H1 (cell line): ENCODE measurements around the gene ENTPD5. TPM values are rescaled to one million over a fixed set of nuclear protein-coding genes. Genes with fewer than 3 reads are reported as not detected.

ENCODE experiments used
- CTCF ChIA-PET: fragments of 300-600 bp; sonication (Branson Sonifier 250); formaldehyde crosslinking; loops from one replicate; lab custom pipeline; 2021; ENCODE audit not compliant: partially characterized antibody; lab: Charles Lee
- POLR2A ChIA-PET: fragments of 300-600 bp; sonication (Branson Sonifier 250); formaldehyde crosslinking; loops from one replicate; lab custom pipeline; 2021; ENCODE audit warnings: inconsistent platforms; ENCODE audit not compliant: partially characterized antibody; lab: Charles Lee
- DNase-seq, 2 experiments: peaks; one replicate each; pipeline versions ENCODE4 v3.0.0 to v3.0.0-alpha.2; 2010 to 2022; ENCODE audit warnings: low spot score in 2 of 2, low read depth in 1 of 2, mixed read lengths in 1 of 2
- FAIRE-seq: peaks from 2 replicates; lab custom pipeline; 2011; peaks lifted over from hg19 to GRCh38; lab: Jason Lieb, UNC
- H2AFZ ChIP-seq: 2 replicates; pipeline ENCODE4 v1.8.1; 2012; ENCODE audit warnings: low read length, inconsistent platforms
- H2AK5ac ChIP-seq: 2 replicates; pipeline ENCODE4 v1.6.1; 2013; ENCODE audit warnings: low read depth, low read length
- H2BK120ac ChIP-seq: replicated peaks from 2 replicates; pipeline ENCODE3; 2013; ENCODE audit warnings: low read depth, low read length, inconsistent platforms
- H2BK12ac ChIP-seq: 2 replicates; pipeline ENCODE4 v1.6.1; 2013; ENCODE audit warnings: low read depth, low read length
- H2BK15ac ChIP-seq: 2 replicates; pipeline ENCODE4 v1.6.1; 2013; ENCODE audit warnings: low read length
- H2BK20ac ChIP-seq: 2 replicates; pipeline ENCODE4 v1.6.1; 2013; ENCODE audit warnings: low read length
- H2BK5ac ChIP-seq: 2 replicates; pipeline ENCODE4 v1.6.1; 2013; ENCODE audit warnings: low read depth, low read length
- H3K14ac ChIP-seq: 2 replicates; pipeline ENCODE4 v1.6.1; 2013; ENCODE audit warnings: inconsistent platforms; ENCODE audit not compliant: insufficient read length
- H3K18ac ChIP-seq: 2 replicates; pipeline ENCODE4 v1.6.1; 2013; ENCODE audit warnings: low read length; ENCODE audit errors: extremely low read depth
- H3K23ac ChIP-seq: 2 replicates; pipeline ENCODE4 v1.6.1; 2013; ENCODE audit warnings: inconsistent platforms; ENCODE audit not compliant: insufficient read length
- H3K23me2 ChIP-seq: 2 replicates; pipeline ENCODE4 v1.6.1; 2013; ENCODE audit warnings: low read depth, low read length
- H3K27ac ChIP-seq: 2 replicates; pipeline ENCODE4 v1.6.1; 2011; ENCODE audit warnings: low read depth, low read length, inconsistent platforms
- H3K27me3 ChIP-seq, 4 experiments: replicated peaks in 1 of 4; 1 replicate in 1 of 4; 2 replicates in 3 of 4; pipeline versions ENCODE4 v1.6.1 to v1.8.1; 2011 to 2013; ENCODE audit warnings: low read length in 3 of 4, mild to moderate bottlenecking in 3 of 4, inconsistent platforms in 2 of 4, mixed read lengths in 2 of 4, moderate library complexity in 1 of 4; ENCODE audit not compliant: control insufficient read depth in 3 of 4, insufficient read depth in 3 of 4; ENCODE audit errors: extremely low read depth in 1 of 4
- H3K36me3 ChIP-seq, 4 experiments: 2 replicates each; pipeline versions ENCODE4 v1.6.1 to v1.8.1; 2011 to 2013; ENCODE audit warnings: mild to moderate bottlenecking in 4 of 4, low read length in 3 of 4, moderate library complexity in 2 of 4, control low read depth in 1 of 4, inconsistent platforms in 1 of 4; ENCODE audit not compliant: insufficient read depth in 4 of 4, control insufficient read depth in 2 of 4
- H3K4ac ChIP-seq: replicated peaks from 2 replicates; pipeline ENCODE3; 2013; ENCODE audit warnings: low read length, low read depth, mixed read lengths, inconsistent platforms; ENCODE audit not compliant: insufficient read length
- H3K4me1 ChIP-seq, 4 experiments: replicated peaks in 1 of 4; 1 replicate in 1 of 4; 2 replicates in 3 of 4; pipeline versions ENCODE4 v1.6.1 to v1.8.1; 2011 to 2013; ENCODE audit warnings: low read length in 3 of 4, inconsistent platforms in 2 of 4, mixed read lengths in 1 of 4; ENCODE audit not compliant: insufficient read depth in 4 of 4, control insufficient read depth in 3 of 4
- H3K4me2 ChIP-seq, 2 experiments: 2 replicates each; pipeline versions ENCODE4 v1.6.1 to v1.8.1; 2011 to 2013; ENCODE audit warnings: low read depth in 2 of 2, low read length in 2 of 2, control low read depth in 1 of 2, inconsistent platforms in 1 of 2, mild to moderate bottlenecking in 1 of 2; ENCODE audit not compliant: insufficient read depth in 1 of 2
- H3K4me3 ChIP-seq, 4 experiments: fragments of 200-600, 300-600 bp in 1 of 4; sonication (generic), shearing (Covaris generic), sonication (Bioruptor Twin) in 1 of 4; 2 replicates each; pipeline versions ENCODE4 v1.5.1 to v1.8.1; 2011 to 2016; ENCODE audit warnings: low read length in 4 of 4, low read depth in 3 of 4, control low read depth in 2 of 4, inconsistent platforms in 2 of 4, mild to moderate bottlenecking in 2 of 4, mixed read lengths in 1 of 4, moderate library complexity in 1 of 4; ENCODE audit not compliant: insufficient read depth in 2 of 4; ENCODE audit errors: extremely low read depth in 1 of 4
- H3K56ac ChIP-seq: replicated peaks from 2 replicates; pipeline ENCODE3; 2013; ENCODE audit warnings: low read depth, mild to moderate bottlenecking, mixed read lengths, low read length, inconsistent platforms; ENCODE audit not compliant: insufficient read length
- H3K79me1 ChIP-seq: 2 replicates; pipeline ENCODE4 v1.6.1; 2013; ENCODE audit warnings: low read depth, low read length, control low read depth
- H3K79me2 ChIP-seq, 2 experiments: 2 replicates each; pipeline versions ENCODE4 v1.6.1 to v1.8.1; 2012 to 2013; ENCODE audit warnings: low read length in 2 of 2, mild to moderate bottlenecking in 2 of 2, inconsistent platforms in 1 of 2; ENCODE audit not compliant: insufficient read depth in 2 of 2, control insufficient read depth in 1 of 2
- H3K9ac ChIP-seq, 4 experiments: replicated peaks in 1 of 4; 1 replicate in 1 of 4; 2 replicates in 3 of 4; pipeline versions ENCODE4 v1.6.1 to v1.8.1; 2011 to 2013; ENCODE audit warnings: low read depth in 3 of 4, low read length in 3 of 4, control low read depth in 2 of 4, mild to moderate bottlenecking in 2 of 4, moderate library complexity in 2 of 4, inconsistent platforms in 1 of 4; ENCODE audit errors: extremely low read depth in 1 of 4
- H3K9me3 ChIP-seq, 2 experiments: 2 replicates each; pipeline versions ENCODE4 v1.6.1 to v1.8.1; 2012 to 2013; ENCODE audit warnings: mild to moderate bottlenecking in 2 of 2, moderate library complexity in 2 of 2, control low read depth in 1 of 2, inconsistent platforms in 1 of 2, low read depth in 1 of 2, low read length in 1 of 2, mixed read lengths in 1 of 2; ENCODE audit not compliant: insufficient read depth in 2 of 2
- H4K20me1 ChIP-seq, 2 experiments: replicated peaks in 1 of 2; 2 replicates each; pipeline versions ENCODE3 to v1.8.1; 2011 to 2013; ENCODE audit warnings: inconsistent platforms in 2 of 2, low read length in 2 of 2, mild to moderate bottlenecking in 1 of 2; ENCODE audit not compliant: insufficient read depth in 2 of 2, control insufficient read depth in 1 of 2
- H4K5ac ChIP-seq: 2 replicates; pipeline ENCODE4 v1.6.1; 2013; ENCODE audit warnings: low read length, low read depth, mixed read lengths, inconsistent platforms; ENCODE audit not compliant: insufficient read length
- H4K8ac ChIP-seq: 2 replicates; pipeline ENCODE4 v1.8.0; 2013; ENCODE audit warnings: mild to moderate bottlenecking, moderate library complexity, low read length, inconsistent platforms; ENCODE audit not compliant: insufficient read depth; ENCODE audit errors: extremely low read depth
- H4K91ac ChIP-seq: replicated peaks from 2 replicates; pipeline ENCODE3; 2013; ENCODE audit warnings: low read length, mixed read lengths, inconsistent platforms; ENCODE audit not compliant: insufficient read length
- HDAC2 ChIP-seq, 2 experiments: fragments of 300-600 bp in 1 of 2; sonication (generic) in 1 of 2; IDR thresholded peaks; 2 replicates each; pipeline ENCODE4 v1.6.1; 2011 to 2012; ENCODE audit warnings: low read depth in 2 of 2, low read length in 2 of 2, mild to moderate bottlenecking in 2 of 2, moderate library complexity in 2 of 2, borderline replicate concordance in 1 of 2, inconsistent platforms in 1 of 2
- KDM4A ChIP-seq: IDR thresholded peaks from one replicate; pipeline ENCODE4 v1.7.1; 2012; ENCODE audit warnings: low read depth, mild to moderate bottlenecking, moderate library complexity, low read length, inconsistent platforms; ENCODE audit not compliant: severe bottlenecking
- RXRA ChIP-seq: IDR thresholded peaks from 2 replicates; pipeline ENCODE4 v1.6.1; 2011; ENCODE audit warnings: low read depth, mild to moderate bottlenecking, low read length, moderate library complexity; ENCODE audit not compliant: insufficient read depth
- SIX5 ChIP-seq: IDR thresholded peaks from 2 replicates; pipeline ENCODE4 v1.6.1; 2011; ENCODE audit warnings: mild to moderate bottlenecking, low read depth, low read length
- WGBS, 2 experiments: shearing (Covaris generic) in 1 of 2; methylation state at CpG; one replicate each; pipeline versions ENCODE4 v1.1.6 to v1.1.7; 2013 to 2015; ENCODE audit warnings: low lambda C conversion rate in 2 of 2, mixed read lengths in 2 of 2, inconsistent platforms in 1 of 2, low coverage in 1 of 2, missing lambda C conversion rate in 1 of 2; ENCODE audit not compliant: insufficient replicate concordance in 2 of 2, insufficient coverage in 1 of 2, insufficient read length in 1 of 2; ENCODE audit errors: extremely low coverage in 1 of 2, missing lambda C conversion rate in 1 of 2; 5-methylcytosine and 5-hydroxymethylcytosine counted together
- polyA plus RNA-seq, 7 experiments: library from polyadenylated mRNA; depleted of rRNA in 3 of 7; stranded (reverse) in 5 of 7; unstranded in 2 of 7; fragments of >200 nt in 5 of 7; fragments of 200-250 nt in 2 of 7; gene quantifications; 1 replicate in 5 of 7; 2 replicates in 1 of 7; 4 replicates in 1 of 7; pipeline versions ENCODE4 v1.2.1 to v1.2.3, GENCODE V29; 2011 to 2013; ENCODE audit warnings: missing spikeins in 2 of 7, mixed read lengths in 2 of 7
- total RNA-seq: library from RNA; stranded (reverse); fragmentation: NEBNext Ultra II Directional; extraction: Animal tissue kit (Norgen Biotek cat#: 25700); gene quantifications from 2 replicates; pipeline ENCODE4 v1.2.1, GENCODE V29; 2021

The ENTPD5 gene
- total and polyA plus RNA-seq, 2 of the 8 experiments (the other 6 are each of a cell fraction or from before 2014, with no cell fraction given), result 5.0 to 6.5 TPM

- TF ChIP-seq KDM4A (no peak), SIX5 (no peak), HDAC2 (IDR thresholded peaks at IDR 0.05; ENCODE audit: borderline replicate concordance in 1 of 2, low read depth in 2 of 2, low read length in 2 of 2) (no peak), RXRA (no peak)
- CTCF ChIA-PET, result interaction anchor here (0.8 to 1.2 kb wide), 2 partner anchors 38 to 40 kb away, joined by 3 read pairs; no protein-coding TSS in a partner anchor
- 89% methylated on average over 1 of the region's 1 CpG; no CpG with 5 or more reads in 1 of the 2 experiments for WGBS, 2 experiments
- no peak overlapping the region for H2BK15ac ChIP-seq
- H3K23me2 ChIP-seq, result no peaks in the 10 kb centered on the region
- no peak overlapping the region for H4K8ac ChIP-seq
- FAIRE-seq, result no peak
- no peak overlapping the region for H2AFZ ChIP-seq
- H4K20me1 ChIP-seq, result no peaks in the 10 kb centered on the region
- H2BK12ac ChIP-seq, result no peak overlapping the region
- no peaks in the 10 kb centered on the region for H3K4me1 ChIP-seq
- H2AK5ac ChIP-seq, result no peak overlapping the region
- POLR2A ChIA-PET, result interaction anchor here (1.5 kb wide), 1 partner anchor 18 kb away, joined by 3 read pairs; no protein-coding TSS in a partner anchor
- H3K14ac ChIP-seq, result no peak overlapping the region
- no peak overlapping the region for H3K9ac ChIP-seq
- no peak overlapping the region for H3K4ac ChIP-seq
- no peaks in the 10 kb centered on the region for H3K9me3 ChIP-seq
- DNase-seq, result no peak
- no peak overlapping the region for H2BK20ac ChIP-seq
- no peak overlapping the region for H3K23ac ChIP-seq
- no peaks in the 10 kb centered on the region for H3K27me3 ChIP-seq
- no peak overlapping the region for H4K91ac ChIP-seq
- H3K79me1 ChIP-seq, result no peaks in the 10 kb centered on the region
- no peak overlapping the region for H3K18ac ChIP-seq
- no peaks in the 10 kb centered on the region for H3K36me3 ChIP-seq
- no peak overlapping the region for H3K56ac ChIP-seq
- no peak overlapping the region for H3K4me2 ChIP-seq
- no peak overlapping the region for H2BK120ac ChIP-seq
- H2BK5ac ChIP-seq, result no peak overlapping the region
- H3K79me2 ChIP-seq, result no peaks in the 10 kb centered on the region
- no peak overlapping the region for H4K5ac ChIP-seq
- H3K27ac ChIP-seq, result no peak overlapping the region
- no peak overlapping the region for H3K4me3 ChIP-seq
Observed at GRCh38 chr14:73997108-73997943, 21.8 kb downstream of the ENTPD5 start.
